Stimulated activated CD4-positive, alpha-beta T cell treated with anti-CD3 and anti-CD28 coated beads, Interleukin-1b, Interleukin-23, amount 100 ng/mL, for 4 hours (primary cell): Measurements from ENCODE around the gene STAT2.

Experiments
- DNase-seq, 2 donors: peaks; one replicate each; pipeline ENCODE4 v3.0.0-alpha.2; 2020; ENCODE audit warnings: low read depth in 2 of 2

Gene STAT2

DNA sequence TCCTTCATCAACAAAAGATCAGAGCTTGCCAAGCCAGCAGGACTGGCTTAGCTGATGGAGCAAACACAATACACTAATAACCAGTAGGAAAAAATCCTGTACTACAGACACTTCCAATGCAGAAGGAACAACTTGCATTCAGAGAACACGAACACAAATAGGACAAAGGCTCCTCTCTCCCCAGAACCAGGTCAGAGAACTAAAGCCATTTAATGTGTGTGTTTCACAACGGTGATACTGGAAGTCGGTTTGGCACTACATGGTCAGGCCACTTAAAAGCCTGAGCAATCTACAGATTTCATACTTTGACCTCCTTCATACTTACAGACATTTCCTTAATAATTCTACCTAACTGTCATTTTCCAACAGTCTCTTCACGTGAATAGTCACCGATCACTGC is 66.1 kb downstream of the STAT2 start:
- no peak for DNase-seq
